Sigmoid colon (tissue), 4 donors: ENCODE data around the gene CHRNA7.

Experiments
- EP300 ChIP-seq, 4 donors: sonication (generic); formaldehyde crosslinking; IDR thresholded peaks; one replicate each; pipeline ENCODE4 v1.6.1; 2017; ENCODE audit warnings: antibody characterized with exemption in 4 of 4
- POLR2A ChIP-seq, 2 donors: fragments of 450-650 bp; IDR thresholded peaks; one replicate each; pipeline ENCODE4 v1.6.1; 2016; ENCODE audit warnings: antibody characterized with exemption in 2 of 2, mild to moderate bottlenecking in 2 of 2, moderate library complexity in 2 of 2
- POLR2AphosphoS5 ChIP-seq, 4 donors: sonication (generic); formaldehyde crosslinking; IDR thresholded peaks; one replicate each; pipeline ENCODE4 v1.6.1; 2017; ENCODE audit warnings: antibody characterized with exemption in 4 of 4
- TF ChIP-seq, protein P1 (sequence below), 4 experiments: fragments of 450-650 bp in 3 of 4; fragments of 200-600 bp in 1 of 4; IDR thresholded peaks; one replicate each; pipeline ENCODE4 v1.5.1; 2016 to 2019; ENCODE audit warnings: antibody characterized with exemption in 4 of 4, mild to moderate bottlenecking in 3 of 4, moderate library complexity in 2 of 4

DNA sequence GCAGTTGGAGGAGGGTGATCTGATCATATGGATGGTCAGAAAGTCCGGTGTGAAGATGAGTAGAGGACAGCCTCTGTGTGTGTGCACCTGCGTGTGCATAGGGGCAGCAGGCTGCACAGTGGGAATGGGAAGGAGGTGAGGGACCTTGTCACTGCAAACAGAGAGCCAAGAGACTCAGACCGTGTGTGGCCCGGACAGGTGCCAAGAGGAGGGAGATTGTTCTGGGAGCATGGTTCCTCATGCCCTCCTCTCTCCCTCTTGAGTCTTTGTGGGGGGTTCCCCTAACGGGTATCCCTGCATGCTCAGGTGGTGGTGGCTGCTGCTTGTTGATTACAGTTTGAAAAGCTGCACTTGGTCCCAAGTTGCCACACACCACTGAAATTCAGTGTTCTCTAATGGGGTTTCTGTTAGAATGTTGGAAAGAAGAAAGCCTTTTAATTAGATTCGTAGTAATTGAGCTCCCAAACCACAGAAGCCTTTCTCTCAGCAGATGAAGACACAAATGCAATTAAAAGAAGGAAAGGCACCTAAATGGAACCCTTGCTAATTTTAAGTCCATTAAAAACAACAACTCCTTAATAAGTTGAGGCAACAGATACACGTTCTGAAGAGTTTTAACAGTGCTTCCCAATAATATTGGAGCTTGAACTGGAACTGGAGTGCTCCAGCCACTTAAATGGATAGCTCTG lies 68.9 kb downstream of the CHRNA7 start:
- TF ChIP-seq, protein P1, sequence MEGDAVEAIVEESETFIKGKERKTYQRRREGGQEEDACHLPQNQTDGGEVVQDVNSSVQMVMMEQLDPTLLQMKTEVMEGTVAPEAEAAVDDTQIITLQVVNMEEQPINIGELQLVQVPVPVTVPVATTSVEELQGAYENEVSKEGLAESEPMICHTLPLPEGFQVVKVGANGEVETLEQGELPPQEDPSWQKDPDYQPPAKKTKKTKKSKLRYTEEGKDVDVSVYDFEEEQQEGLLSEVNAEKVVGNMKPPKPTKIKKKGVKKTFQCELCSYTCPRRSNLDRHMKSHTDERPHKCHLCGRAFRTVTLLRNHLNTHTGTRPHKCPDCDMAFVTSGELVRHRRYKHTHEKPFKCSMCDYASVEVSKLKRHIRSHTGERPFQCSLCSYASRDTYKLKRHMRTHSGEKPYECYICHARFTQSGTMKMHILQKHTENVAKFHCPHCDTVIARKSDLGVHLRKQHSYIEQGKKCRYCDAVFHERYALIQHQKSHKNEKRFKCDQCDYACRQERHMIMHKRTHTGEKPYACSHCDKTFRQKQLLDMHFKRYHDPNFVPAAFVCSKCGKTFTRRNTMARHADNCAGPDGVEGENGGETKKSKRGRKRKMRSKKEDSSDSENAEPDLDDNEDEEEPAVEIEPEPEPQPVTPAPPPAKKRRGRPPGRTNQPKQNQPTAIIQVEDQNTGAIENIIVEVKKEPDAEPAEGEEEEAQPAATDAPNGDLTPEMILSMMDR (IDR thresholded peaks at IDR 0.05): no peak
- TF ChIP-seq POLR2AphosphoS5 (IDR thresholded peaks at IDR 0.05) (no peak), POLR2A (IDR thresholded peaks at IDR 0.05) (no peak), EP300 (IDR thresholded peaks at IDR 0.05) (no peak)
